Neural cell (in vitro differentiated cells): ENCODE results near the gene RPSA. TPM values are rescaled to one million over a fixed set of nuclear protein-coding genes. Genes with fewer than 3 reads are reported as not detected.

Experiments used
- H2AFZ ChIP-seq: fragments of 200-600, 300-800 bp; sonication (generic), shearing (Covaris generic); 2 replicates; pipeline ENCODE4 v1.6.0; 2014; ENCODE audit warnings: low read depth, mild to moderate bottlenecking, antibody characterized with exemption, low read length, moderate library complexity
- H3F3A ChIP-seq: fragments of 200-600 bp; shearing (Covaris generic); 2 replicates; pipeline ENCODE4 v1.6.1; 2016; ENCODE audit warnings: mild to moderate bottlenecking, moderate library complexity, mixed read lengths, antibody characterized with exemption, low read length; ENCODE audit not compliant: insufficient read depth, poor library complexity, severe bottlenecking
- H3K27ac ChIP-seq: fragments of 200-600, 300-800 bp; sonication (generic), shearing (Covaris generic); 2 replicates; pipeline ENCODE4 v1.5.1; 2014; ENCODE audit warnings: mild to moderate bottlenecking, low read length, moderate library complexity
- H3K27me3 ChIP-seq: fragments of 300-800, 200-600 bp; sonication (generic), shearing (Covaris generic); 2 replicates; pipeline ENCODE4 v1.6.0; 2014; ENCODE audit warnings: mild to moderate bottlenecking, low read depth, low read length, moderate library complexity; ENCODE audit not compliant: insufficient read depth
- H3K36me3 ChIP-seq: fragments of 300-800, 200-600 bp; sonication (generic), shearing (Covaris generic); 2 replicates; pipeline ENCODE4 v1.5.1; 2014; ENCODE audit warnings: mild to moderate bottlenecking, antibody characterized with exemption, low read length, moderate library complexity; ENCODE audit not compliant: insufficient read depth
- H3K4me2 ChIP-seq: fragments of 300-800, 200-600 bp; sonication (generic), shearing (Covaris generic); 2 replicates; pipeline ENCODE4 v1.6.0; 2014; ENCODE audit warnings: mild to moderate bottlenecking, low read length
- H3K4me3 ChIP-seq: fragments of 300-800, 200-600 bp; sonication (generic), shearing (Covaris generic); 2 replicates; pipeline ENCODE4 v1.5.1; 2014; ENCODE audit warnings: mild to moderate bottlenecking, low read length, moderate library complexity
- H3K79me2 ChIP-seq: fragments of 200-600 bp; shearing (Covaris generic); replicated peaks from 2 replicates; pipeline ENCODE4 v1.6.0; 2014; ENCODE audit warnings: mild to moderate bottlenecking, low read length, moderate library complexity; ENCODE audit not compliant: insufficient read depth
- H3K9ac ChIP-seq: fragments of 300-800, 200-600 bp; sonication (generic), shearing (Covaris generic); 2 replicates; pipeline ENCODE4 v1.6.1; 2016; ENCODE audit warnings: mild to moderate bottlenecking, low read length, mixed read lengths
- H3K9me2 ChIP-seq: fragments of 200-600 bp; shearing (Covaris generic); 2 replicates; pipeline ENCODE4 v1.6.1; 2016; ENCODE audit warnings: mild to moderate bottlenecking, low read length, mixed read lengths; ENCODE audit not compliant: insufficient read depth
- H3K9me3 ChIP-seq: fragments of 200-600, 300-800 bp; sonication (generic), shearing (Covaris generic); 2 replicates; pipeline ENCODE4 v1.6.1; 2016; ENCODE audit warnings: mild to moderate bottlenecking, mixed run types, low read length, moderate library complexity, mixed read lengths
- H4K20me1 ChIP-seq: fragments of 200-600 bp; shearing (Covaris generic); 2 replicates; pipeline ENCODE4 v1.6.1; 2016; ENCODE audit warnings: mild to moderate bottlenecking, mixed run types; ENCODE audit not compliant: insufficient read depth
- EP300 ChIP-seq: fragments of 450-650 bp; conservative IDR thresholded peaks from 2 replicates; pipeline ENCODE4 v1.6.1; 2014; ENCODE audit warnings: antibody characterized with exemption, mild to moderate bottlenecking, moderate library complexity; ENCODE audit not compliant: poor library complexity, severe bottlenecking
- EZH2 ChIP-seq: fragments of 200-600, 300-800 bp; shearing (Covaris generic), sonication (generic); IDR thresholded peaks from 2 replicates; pipeline ENCODE4 v1.6.1; 2014; ENCODE audit warnings: antibody characterized with exemption, low read length, borderline replicate concordance, mild to moderate bottlenecking; ENCODE audit not compliant: insufficient read depth, poor library complexity, severe bottlenecking
- MXI1 ChIP-seq: fragments of 450-650 bp; conservative IDR thresholded peaks from 2 replicates; pipeline ENCODE4 v1.6.1; 2014; ENCODE audit warnings: antibody characterized with exemption, mild to moderate bottlenecking; ENCODE audit not compliant: poor library complexity, severe bottlenecking
- POLR2AphosphoS5 ChIP-seq: IDR thresholded peaks from 2 replicates; pipeline ENCODE4 v1.6.1; 2012
- RAD21 ChIP-seq: fragments of 450-650 bp; conservative IDR thresholded peaks from 2 replicates; pipeline ENCODE4 v1.6.1; 2014; ENCODE audit warnings: antibody characterized with exemption, mild to moderate bottlenecking, moderate library complexity
- SMC3 ChIP-seq: fragments of 450-650 bp; conservative IDR thresholded peaks from 2 replicates; pipeline ENCODE4 v1.6.1; 2014; ENCODE audit warnings: antibody characterized with exemption, mild to moderate bottlenecking, moderate library complexity; ENCODE audit not compliant: poor library complexity
- TAF1 ChIP-seq: IDR thresholded peaks from 2 replicates; pipeline ENCODE4 v1.6.1; 2012; ENCODE audit warnings: low read depth
- polyA plus RNA-seq: library from polyadenylated mRNA; depleted of rRNA; stranded (reverse); fragments of >200 nt; gene quantifications from 2 replicates; pipeline ENCODE4 v1.2.3, GENCODE V29; 2014
- TF ChIP-seq, protein P1 (sequence below): fragments of 450-650 bp; IDR thresholded peaks from 2 replicates; pipeline ENCODE4 v1.5.1; 2014; ENCODE audit warnings: antibody characterized with exemption, mild to moderate bottlenecking, moderate library complexity; ENCODE audit not compliant: poor library complexity, severe bottlenecking
- TF ChIP-seq, protein P2 (sequence below): IDR thresholded peaks from 2 replicates; pipeline ENCODE4 v1.6.1; 2012; ENCODE audit warnings: borderline replicate concordance

Gene RPSA
- polyA plus RNA-seq, 1 donor from 2014 or later, result 1,629 TPM

DNA sequence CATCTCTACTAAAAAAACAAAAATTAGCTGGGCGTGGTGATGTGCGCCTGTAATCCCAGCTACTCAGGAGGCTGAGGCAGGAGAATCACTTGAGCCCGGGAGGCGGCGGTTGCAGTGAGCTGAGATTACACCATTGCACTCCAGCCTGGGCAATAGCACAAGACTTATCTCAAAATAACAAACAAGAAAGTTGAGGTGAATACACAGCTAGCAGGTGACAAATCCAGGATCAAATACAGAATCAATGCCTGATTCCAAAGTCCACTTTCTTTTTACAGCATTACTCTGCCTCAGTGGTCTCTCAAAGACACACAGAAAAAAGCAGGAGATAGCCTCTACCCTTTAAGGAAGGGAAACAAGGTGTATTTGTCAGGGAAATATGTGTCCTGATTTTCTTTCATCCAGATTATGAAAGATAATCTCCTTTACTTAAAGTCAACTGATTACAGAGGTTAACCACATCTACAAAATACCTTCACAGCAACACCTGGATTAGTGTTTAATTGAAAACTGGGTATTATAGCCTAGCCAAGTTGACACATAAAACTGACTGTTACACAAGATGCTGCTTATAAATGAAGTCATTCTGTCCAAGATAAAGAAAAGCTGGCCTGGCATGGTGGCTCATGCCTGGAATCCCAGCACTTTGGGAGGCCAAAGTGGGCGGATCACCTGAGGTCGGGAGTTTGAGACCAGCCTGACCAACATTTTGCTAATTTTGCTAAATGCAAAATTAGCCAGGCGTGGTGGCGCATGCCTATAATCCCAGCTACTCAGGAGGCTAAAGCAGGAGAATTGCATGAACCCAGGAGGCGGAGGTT, 27.4 kb upstream of the RPSA start:
- no peak overlapping the region for H3K4me3 ChIP-seq
- no peak overlapping the region for H3K9ac ChIP-seq
- H4K20me1 ChIP-seq, result no peaks in the 10 kb centered on the region
- TF ChIP-seq RAD21 (no peak), SMC3 (no peak), TAF1 (no peak), MXI1 (no peak), EZH2 (no peak), EP300 (no peak), POLR2AphosphoS5 (no peak)
- TF ChIP-seq, protein P1, sequence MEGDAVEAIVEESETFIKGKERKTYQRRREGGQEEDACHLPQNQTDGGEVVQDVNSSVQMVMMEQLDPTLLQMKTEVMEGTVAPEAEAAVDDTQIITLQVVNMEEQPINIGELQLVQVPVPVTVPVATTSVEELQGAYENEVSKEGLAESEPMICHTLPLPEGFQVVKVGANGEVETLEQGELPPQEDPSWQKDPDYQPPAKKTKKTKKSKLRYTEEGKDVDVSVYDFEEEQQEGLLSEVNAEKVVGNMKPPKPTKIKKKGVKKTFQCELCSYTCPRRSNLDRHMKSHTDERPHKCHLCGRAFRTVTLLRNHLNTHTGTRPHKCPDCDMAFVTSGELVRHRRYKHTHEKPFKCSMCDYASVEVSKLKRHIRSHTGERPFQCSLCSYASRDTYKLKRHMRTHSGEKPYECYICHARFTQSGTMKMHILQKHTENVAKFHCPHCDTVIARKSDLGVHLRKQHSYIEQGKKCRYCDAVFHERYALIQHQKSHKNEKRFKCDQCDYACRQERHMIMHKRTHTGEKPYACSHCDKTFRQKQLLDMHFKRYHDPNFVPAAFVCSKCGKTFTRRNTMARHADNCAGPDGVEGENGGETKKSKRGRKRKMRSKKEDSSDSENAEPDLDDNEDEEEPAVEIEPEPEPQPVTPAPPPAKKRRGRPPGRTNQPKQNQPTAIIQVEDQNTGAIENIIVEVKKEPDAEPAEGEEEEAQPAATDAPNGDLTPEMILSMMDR, result no peak
- TF ChIP-seq, protein P2, sequence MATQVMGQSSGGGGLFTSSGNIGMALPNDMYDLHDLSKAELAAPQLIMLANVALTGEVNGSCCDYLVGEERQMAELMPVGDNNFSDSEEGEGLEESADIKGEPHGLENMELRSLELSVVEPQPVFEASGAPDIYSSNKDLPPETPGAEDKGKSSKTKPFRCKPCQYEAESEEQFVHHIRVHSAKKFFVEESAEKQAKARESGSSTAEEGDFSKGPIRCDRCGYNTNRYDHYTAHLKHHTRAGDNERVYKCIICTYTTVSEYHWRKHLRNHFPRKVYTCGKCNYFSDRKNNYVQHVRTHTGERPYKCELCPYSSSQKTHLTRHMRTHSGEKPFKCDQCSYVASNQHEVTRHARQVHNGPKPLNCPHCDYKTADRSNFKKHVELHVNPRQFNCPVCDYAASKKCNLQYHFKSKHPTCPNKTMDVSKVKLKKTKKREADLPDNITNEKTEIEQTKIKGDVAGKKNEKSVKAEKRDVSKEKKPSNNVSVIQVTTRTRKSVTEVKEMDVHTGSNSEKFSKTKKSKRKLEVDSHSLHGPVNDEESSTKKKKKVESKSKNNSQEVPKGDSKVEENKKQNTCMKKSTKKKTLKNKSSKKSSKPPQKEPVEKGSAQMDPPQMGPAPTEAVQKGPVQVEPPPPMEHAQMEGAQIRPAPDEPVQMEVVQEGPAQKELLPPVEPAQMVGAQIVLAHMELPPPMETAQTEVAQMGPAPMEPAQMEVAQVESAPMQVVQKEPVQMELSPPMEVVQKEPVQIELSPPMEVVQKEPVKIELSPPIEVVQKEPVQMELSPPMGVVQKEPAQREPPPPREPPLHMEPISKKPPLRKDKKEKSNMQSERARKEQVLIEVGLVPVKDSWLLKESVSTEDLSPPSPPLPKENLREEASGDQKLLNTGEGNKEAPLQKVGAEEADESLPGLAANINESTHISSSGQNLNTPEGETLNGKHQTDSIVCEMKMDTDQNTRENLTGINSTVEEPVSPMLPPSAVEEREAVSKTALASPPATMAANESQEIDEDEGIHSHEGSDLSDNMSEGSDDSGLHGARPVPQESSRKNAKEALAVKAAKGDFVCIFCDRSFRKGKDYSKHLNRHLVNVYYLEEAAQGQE, result no peak
- H3K4me2 ChIP-seq, result no peak overlapping the region
- no peaks in the 10 kb centered on the region for H3K36me3 ChIP-seq
- no peaks in the 10 kb centered on the region for H3F3A ChIP-seq
- H3K9me2 ChIP-seq, result no peaks in the 10 kb centered on the region
- no peak overlapping the region for H3K27ac ChIP-seq
- no peaks in the 10 kb centered on the region for H3K27me3 ChIP-seq
- H2AFZ ChIP-seq, result no peak overlapping the region
- no peaks in the 10 kb centered on the region for H3K9me3 ChIP-seq
- no peaks in the 10 kb centered on the region for H3K79me2 ChIP-seq

DNA sequence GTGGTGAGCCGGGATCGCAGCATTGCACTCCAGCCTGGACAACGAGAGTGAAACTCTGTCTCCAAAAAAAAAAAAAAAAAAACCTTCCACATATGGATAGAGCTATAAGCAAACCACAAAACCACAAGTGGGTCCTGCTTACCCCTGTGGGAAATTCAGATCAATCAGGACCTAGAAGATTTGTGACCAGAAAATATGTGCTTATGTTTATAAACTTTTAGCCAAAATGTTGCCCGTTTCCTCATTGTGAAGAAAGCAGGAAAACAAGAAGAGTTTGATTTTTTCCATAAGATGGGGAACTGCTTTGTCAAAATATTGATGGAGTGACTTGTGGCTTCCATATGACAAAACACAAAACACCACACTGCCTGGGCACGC, 26.8 kb upstream of the RPSA start:
- Histone ChIP-seq H4K20me1 (no peaks in the 10 kb centered on the region), H3K9me2 (no peaks in the 10 kb centered on the region), H3K4me2 (no peak overlapping the region), H3K36me3 (no peaks in the 10 kb centered on the region), H3F3A (no peaks in the 10 kb centered on the region), H2AFZ (no peak overlapping the region), H3K27ac (no peak overlapping the region), H3K4me3 (no peak overlapping the region), H3K79me2 (peaks cover under 1% of the 10 kb centered on the region), H3K9ac (no peak overlapping the region), H3K27me3 (no peaks in the 10 kb centered on the region), H3K9me3 (no peaks in the 10 kb centered on the region)
- TF ChIP-seq, protein P1, result no peak
- no peak for TF ChIP-seq POLR2AphosphoS5
- no peak for TF ChIP-seq TAF1
- TF ChIP-seq SMC3, result no peak
